ENCODE data around the gene SCRN2.

DNA sequence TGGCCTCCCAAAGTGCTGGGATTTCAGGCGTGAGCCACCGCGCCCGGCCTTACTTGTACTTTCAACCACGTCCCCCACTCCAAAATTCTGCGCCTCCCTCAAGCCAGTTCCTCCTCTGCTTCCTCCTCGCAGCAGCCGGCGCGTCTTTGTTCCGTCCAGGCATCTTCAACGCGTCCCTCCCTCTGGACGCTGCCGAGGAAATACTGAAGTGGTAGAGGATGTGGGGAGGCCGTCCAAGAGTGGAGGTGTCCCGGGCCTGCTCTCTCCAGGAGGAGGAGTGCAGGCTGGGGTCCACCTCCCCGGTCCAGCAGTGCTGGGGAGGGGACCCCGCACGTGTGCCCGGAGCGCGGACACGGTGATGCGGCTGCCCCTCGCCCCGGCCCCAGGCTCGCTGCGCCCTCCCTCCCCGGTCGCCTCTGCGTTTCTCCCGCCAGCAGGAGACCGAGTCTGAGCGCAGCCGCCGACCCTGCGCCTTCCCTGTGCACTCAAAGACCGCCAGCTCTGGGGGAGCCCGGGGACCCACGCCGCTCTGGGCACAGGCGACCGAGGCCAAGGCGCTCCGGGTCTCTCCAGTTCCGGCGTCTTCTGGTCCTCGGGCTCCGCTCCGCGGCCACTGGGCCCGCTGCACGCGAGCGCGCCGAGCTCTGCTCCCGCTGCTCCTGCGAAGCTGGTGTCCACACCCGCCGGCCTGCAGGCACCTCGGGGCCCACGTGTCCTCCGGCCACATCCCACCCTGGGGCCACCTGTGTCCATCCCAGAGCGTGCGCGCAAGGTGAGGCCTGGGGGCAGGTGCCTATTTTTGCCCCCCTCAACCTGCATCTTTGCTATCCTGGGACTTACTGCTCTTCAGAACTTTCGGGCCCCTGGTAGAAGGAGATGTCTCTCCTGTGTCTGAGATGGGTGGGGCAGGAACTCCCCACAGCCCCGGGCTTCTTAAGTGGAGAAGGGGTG is 51.2 kb downstream of the SCRN2 start:
- no peak for TF ChIP-seq POLR2AphosphoS5 (IDR thresholded peaks at IDR 0.05; ENCODE audit: low read depth, low read length)
- TF ChIP-seq TAF1 (IDR thresholded peaks at IDR 0.05; ENCODE audit: borderline replicate concordance, low read depth, low read length), result no peak
